ENCODE results near the gene ERI3. TPM values are rescaled to one million over a fixed set of nuclear protein-coding genes. Genes with fewer than 3 reads are reported as not detected.

Gene ERI3
- polyA plus RNA-seq, 1 donor from 2014 or later, result 92.5 TPM

GRCh38 chr1:44318097-44319088 is 36.7 kb downstream of the ERI3 start:
- Histone ChIP-seq H2AFZ (ENCODE audit: low read depth, low read length) (no peak overlapping the region), H3K27ac (ENCODE audit: low read length) (no peak overlapping the region), H3K4me3 (ENCODE audit: low read length) (no peak overlapping the region), H3K4me2 (ENCODE audit: low read length) (no peak overlapping the region), H3K27me3 (ENCODE audit: insufficient read depth, low read depth, low read length) (no peaks in the 10 kb centered on the region), H3K9me3 (ENCODE audit: low read length) (no peaks in the 10 kb centered on the region), H4K20me1 (ENCODE audit: insufficient read depth) (no peaks in the 10 kb centered on the region), H3K36me3 (ENCODE audit: insufficient read depth, low read length) (no peaks in the 10 kb centered on the region), H3K79me2 (replicated peaks; ENCODE audit: insufficient read depth, low read length) (no peaks in the 10 kb centered on the region), H3K9ac (ENCODE audit: low read length) (no peak overlapping the region), H3F3A (ENCODE audit: insufficient read depth, low read length, poor library complexity, severe bottlenecking) (no peaks in the 10 kb centered on the region), H3K9me2 (ENCODE audit: insufficient read depth, low read length) (no peaks in the 10 kb centered on the region)
- no peak for TF ChIP-seq REST (IDR thresholded peaks at IDR 0.05; ENCODE audit: borderline replicate concordance)
- TF ChIP-seq RAD21 (conservative IDR thresholded peaks at IDR 0.05), result peak; percentile 38
- no peak for TF ChIP-seq EZH2 (IDR thresholded peaks at IDR 0.05; ENCODE audit: borderline replicate concordance, insufficient read depth, low read length, poor library complexity, severe bottlenecking)
- TF ChIP-seq EP300 (conservative IDR thresholded peaks at IDR 0.05; ENCODE audit: poor library complexity, severe bottlenecking), result no peak
- TF ChIP-seq CTCF (IDR thresholded peaks at IDR 0.05; ENCODE audit: poor library complexity, severe bottlenecking), result peak; percentile 60
- no peak for TF ChIP-seq MXI1 (conservative IDR thresholded peaks at IDR 0.05; ENCODE audit: poor library complexity, severe bottlenecking)
- TF ChIP-seq SMC3 (conservative IDR thresholded peaks at IDR 0.05; ENCODE audit: poor library complexity), result peak; percentile 60
- TF ChIP-seq TAF1 (IDR thresholded peaks at IDR 0.05; ENCODE audit: low read depth), result no peak
- TF ChIP-seq POLR2AphosphoS5 (IDR thresholded peaks at IDR 0.05), result no peak

GRCh38 chr1:44316231-44316759 is 38.8 kb downstream of the ERI3 start:
- no peak overlapping the region for H3K9ac ChIP-seq (ENCODE audit: low read length)
- H3K27me3 ChIP-seq (ENCODE audit: insufficient read depth, low read depth, low read length), result no peaks in the 10 kb centered on the region
- no peaks in the 10 kb centered on the region for H3K9me2 ChIP-seq (ENCODE audit: insufficient read depth, low read length)
- no peaks in the 10 kb centered on the region for H3K79me2 ChIP-seq (replicated peaks; ENCODE audit: insufficient read depth, low read length)
- H2AFZ ChIP-seq (ENCODE audit: low read depth, low read length), result no peak overlapping the region
- no peaks in the 10 kb centered on the region for H4K20me1 ChIP-seq (ENCODE audit: insufficient read depth)
- no peak overlapping the region for H3K4me3 ChIP-seq (ENCODE audit: low read length)
- no peaks in the 10 kb centered on the region for H3F3A ChIP-seq (ENCODE audit: insufficient read depth, low read length, poor library complexity, severe bottlenecking)
- H3K27ac ChIP-seq (ENCODE audit: low read length), result no peak overlapping the region
- no peaks in the 10 kb centered on the region for H3K36me3 ChIP-seq (ENCODE audit: insufficient read depth, low read length)
- H3K9me3 ChIP-seq (ENCODE audit: low read length), result no peaks in the 10 kb centered on the region
- TF ChIP-seq POLR2AphosphoS5 (IDR thresholded peaks at IDR 0.05) (peak; percentile 25), EP300 (conservative IDR thresholded peaks at IDR 0.05; ENCODE audit: poor library complexity, severe bottlenecking) (peak; percentile 43), REST (IDR thresholded peaks at IDR 0.05; ENCODE audit: borderline replicate concordance) (no peak), SMC3 (conservative IDR thresholded peaks at IDR 0.05; ENCODE audit: poor library complexity) (no peak), TAF1 (IDR thresholded peaks at IDR 0.05; ENCODE audit: low read depth) (no peak), EZH2 (IDR thresholded peaks at IDR 0.05; ENCODE audit: borderline replicate concordance, insufficient read depth, low read length, poor library complexity, severe bottlenecking) (no peak), MXI1 (conservative IDR thresholded peaks at IDR 0.05; ENCODE audit: poor library complexity, severe bottlenecking) (no peak), RAD21 (conservative IDR thresholded peaks at IDR 0.05) (no peak), CTCF (IDR thresholded peaks at IDR 0.05; ENCODE audit: poor library complexity, severe bottlenecking) (no peak)
- peak overlapping the region; percentile 21 for H3K4me2 ChIP-seq (ENCODE audit: low read length)
